GM19452 (cell line): ENCODE results near the gene OR2A25.
"Not testable (repeated sequence)": the region's sequence is repeated elsewhere in the genome, so short reads cannot be mapped to it uniquely, and the experiment has no call there.

Source experiments
- ATAC-seq: cut with Tn5 transposase; IDR thresholded peaks from one replicate; pipeline ENCODE4 v1.9.1; 2021; ENCODE audit not compliant: unreplicated experiment

Gene OR2A25, protein sequence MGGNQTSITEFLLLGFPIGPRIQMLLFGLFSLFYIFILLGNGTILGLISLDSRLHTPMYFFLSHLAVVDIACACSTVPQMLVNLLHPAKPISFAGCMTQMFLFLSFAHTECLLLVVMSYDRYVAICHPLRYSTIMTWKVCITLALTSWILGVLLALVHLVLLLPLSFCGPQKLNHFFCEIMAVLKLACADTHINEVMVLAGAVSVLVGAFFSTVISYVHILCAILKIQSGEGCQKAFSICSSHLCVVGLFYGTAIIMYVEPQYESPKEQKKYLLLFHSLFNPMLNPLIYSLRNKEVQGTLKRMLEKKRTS

DNA sequence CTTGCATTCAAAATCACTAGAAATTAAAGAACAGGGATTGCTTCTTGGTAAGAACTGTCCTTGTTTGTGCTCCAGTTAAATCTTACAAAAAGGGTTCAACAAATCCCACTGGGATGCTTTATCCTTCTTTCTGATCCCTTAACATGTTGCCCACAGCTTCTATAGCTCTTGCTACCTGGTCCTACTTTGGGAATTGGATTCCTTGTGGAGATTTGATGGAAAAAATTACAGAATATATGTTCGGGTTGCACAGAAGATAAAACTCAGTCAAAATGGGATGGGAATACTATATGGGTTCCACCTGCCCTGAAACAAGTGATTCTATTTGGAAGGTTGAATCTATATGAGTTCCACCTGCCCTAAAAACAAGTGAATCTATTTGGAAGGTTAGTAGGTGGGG is at the start of gene OR2A25:
OR2A25 (plus strand) TSS at position 301 of the 400 bp plus-strand sequence. CDS start 4,409 bp downstream, outside the sequence.
- ATAC-seq: no peak

DNA sequence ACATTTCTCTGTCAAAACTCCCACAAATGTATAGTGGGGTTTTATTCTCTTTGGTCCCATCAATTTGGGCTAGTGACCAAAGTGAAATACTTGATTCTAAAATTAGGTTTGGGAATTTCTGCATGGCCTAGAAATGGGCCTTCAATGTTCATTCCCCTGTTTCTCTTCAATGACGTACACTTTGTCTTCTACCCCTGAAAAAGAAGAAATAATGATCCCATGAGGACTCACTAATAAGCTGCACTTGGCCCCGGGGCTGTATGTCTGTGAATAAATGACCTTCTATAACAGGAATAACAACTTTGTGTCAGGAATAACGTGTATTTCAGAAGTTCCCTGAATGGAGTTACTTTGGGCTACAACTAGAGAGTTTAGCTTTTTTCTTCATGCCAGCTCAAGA is 49.3 kb upstream of the OR2A25 start:
- no peak for ATAC-seq

DNA sequence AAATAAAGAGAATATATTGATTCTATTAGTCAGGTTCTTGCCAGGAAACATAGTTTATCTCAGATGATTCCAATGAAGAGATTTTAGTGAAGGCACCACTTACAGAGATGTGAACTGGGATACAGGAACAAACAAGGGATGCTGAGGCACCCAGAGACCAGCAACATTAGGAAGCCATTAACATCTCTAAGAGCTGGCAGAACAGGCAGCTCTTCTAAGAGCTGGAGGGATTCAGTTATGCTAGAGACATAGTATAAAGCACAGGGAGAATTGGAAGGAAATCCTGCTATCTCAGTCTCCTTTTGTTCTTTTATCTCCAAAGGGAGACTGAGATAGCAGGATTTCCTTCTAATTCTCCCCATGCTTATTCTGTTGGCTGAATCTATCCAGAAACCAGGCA is 47.4 kb upstream of the OR2A25 start:
- ATAC-seq: no peak

DNA sequence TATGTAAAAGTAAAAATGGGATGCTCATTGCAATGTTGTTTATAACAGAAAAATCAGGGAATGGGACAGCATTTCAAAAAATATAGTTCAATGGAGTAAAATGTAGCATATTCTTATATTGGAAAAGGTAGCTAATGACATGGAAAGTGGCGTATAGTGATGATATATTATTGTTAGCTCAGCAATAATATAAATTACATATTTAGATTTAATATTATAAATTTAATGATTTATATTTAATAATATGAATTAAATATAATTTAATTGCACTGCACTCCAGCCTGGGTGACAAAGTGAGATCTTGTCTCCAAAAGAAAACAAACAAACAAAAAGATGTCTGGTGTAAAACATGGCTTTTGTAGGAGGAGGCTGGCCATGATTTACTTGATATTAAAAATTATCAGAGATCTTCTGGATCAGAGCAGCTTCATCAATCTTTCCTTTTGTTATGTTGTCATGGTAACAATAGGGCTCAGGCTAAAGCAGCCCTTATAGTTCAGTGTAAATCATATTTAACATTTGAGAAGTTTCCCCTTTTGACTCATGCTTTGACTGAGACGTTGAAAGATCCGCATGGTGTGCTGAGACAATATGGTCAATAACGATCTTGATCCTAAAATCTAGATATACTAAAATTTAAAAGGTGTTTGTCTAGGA is 46.3 kb upstream of the OR2A25 start:
- no peak for ATAC-seq

DNA sequence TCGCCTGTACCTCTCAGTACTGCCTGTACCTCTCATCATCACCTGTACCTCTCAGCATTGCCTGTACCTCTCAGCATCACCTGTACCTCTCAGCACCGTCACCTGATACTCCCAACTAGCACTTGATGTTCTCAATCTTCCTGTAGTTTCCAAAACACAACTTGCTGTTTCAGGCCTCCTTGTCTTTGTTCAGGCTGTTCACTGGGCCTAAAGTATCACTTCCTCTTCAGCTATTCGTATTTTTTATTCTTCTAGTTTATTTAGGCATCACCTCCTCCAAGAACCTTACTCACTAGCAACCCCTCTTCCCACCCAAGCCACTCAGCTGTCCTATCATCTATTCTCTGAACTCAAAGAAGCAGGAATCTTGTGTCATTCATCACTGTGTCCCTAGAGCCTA is 45.4 kb upstream of the OR2A25 start:
- ATAC-seq: no peak

DNA sequence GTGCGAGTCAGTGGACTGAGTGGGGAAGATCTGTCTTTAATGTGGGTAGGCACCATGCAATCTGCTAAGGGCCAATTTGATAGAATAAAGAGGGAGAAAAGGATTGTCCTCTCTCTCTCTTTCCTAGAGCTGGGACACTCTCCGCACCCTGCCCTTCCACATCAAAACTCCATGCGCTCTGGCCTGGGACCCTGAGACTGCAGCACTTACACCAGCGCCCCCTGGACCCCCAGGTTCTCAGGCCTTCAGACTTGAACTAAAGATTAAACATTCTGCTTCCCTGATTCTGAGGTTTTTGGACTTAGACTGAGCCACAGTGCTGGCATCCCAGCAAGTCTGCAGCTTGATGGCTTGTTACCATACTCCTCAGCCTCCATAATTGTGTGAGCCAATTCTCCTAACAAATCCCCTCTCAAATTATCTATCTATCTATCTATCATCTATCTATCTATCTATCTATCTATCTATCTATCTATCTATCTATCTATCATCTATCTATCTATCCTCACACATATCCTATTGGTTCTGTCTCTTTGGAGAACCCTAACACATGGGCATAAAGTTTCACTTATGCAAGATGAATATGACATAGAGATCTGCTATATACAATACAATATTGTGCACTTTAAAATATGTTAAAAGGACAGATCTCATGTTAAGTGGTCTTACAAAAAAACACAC is 43.3 kb upstream of the OR2A25 start:
- ATAC-seq: no peak

DNA sequence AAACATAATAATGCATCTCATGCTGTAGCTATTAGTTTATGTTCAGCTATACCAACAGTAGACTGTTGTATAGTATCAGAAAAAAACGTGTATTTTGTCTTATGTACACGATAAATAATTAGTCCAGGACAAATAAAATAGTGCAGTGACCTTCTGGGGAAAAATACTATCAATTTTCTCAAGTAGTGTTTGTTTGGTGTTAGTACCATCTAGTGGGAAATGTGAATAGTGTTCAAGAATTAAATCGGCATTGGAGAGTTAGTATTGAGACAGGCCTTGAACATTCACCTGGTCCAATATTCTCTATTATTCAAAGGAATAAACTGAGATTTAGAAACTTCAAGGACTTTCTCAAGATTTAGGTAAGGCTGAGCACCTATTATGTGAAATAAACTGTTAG is 42.5 kb upstream of the OR2A25 start:
- no peak for ATAC-seq

DNA sequence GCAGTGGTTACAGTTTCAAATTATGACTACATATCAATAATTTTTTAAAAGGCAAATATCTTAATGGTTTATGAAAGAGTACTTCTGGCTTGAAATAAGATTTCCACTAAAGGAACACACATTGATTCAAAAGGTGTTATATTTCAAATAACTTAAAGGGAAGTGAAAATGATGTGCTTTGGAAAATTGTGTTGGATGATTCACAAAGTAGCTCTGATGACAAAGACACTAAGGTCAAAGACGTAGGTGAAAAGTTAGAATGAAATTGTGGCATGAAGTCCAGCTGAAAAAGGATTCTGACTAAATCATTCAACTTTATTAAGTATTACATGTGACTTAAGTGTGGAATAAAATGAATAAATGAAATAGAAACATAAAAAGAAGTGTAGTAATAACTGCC is 41.6 kb upstream of the OR2A25 start:
- ATAC-seq: no peak

DNA sequence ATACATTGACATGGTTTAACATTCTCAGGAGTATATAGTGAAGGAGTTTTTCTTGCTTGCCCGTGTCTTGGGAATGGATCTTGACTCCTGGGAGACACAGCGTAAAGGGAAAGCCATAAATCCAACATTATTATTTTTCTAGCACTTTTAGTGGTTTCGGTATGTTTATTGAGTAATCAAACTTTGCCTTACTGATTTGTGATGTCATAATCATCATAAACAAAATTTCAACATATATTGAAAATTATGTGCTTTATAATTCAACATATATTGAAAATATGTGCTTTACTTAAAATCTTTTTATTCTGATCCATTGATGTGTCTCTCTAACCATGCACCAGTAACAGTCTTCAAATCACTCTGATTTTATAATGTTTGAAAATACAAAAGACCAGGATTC is 41.1 kb upstream of the OR2A25 start:
- ATAC-seq: no peak

DNA sequence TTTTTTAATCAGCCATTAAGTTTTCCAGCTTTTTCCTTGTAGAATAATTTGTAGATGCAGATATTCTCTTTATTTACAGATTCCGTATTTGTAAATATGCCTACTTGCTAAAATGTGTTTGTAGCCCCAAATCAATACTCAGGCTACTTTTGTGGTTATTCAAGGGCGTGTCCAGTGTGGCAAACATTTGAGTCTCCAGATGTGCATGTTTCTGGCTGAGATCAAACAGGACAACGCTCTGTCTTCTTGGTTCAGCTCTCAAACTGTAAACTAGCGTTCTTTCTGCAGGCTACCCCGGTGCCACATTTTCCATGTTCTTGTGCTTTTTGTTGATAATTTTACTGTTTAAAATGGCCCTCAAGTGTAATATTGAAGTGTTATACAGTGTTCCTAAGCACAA is 37.1 kb upstream of the OR2A25 start:
- ATAC-seq: no peak

DNA sequence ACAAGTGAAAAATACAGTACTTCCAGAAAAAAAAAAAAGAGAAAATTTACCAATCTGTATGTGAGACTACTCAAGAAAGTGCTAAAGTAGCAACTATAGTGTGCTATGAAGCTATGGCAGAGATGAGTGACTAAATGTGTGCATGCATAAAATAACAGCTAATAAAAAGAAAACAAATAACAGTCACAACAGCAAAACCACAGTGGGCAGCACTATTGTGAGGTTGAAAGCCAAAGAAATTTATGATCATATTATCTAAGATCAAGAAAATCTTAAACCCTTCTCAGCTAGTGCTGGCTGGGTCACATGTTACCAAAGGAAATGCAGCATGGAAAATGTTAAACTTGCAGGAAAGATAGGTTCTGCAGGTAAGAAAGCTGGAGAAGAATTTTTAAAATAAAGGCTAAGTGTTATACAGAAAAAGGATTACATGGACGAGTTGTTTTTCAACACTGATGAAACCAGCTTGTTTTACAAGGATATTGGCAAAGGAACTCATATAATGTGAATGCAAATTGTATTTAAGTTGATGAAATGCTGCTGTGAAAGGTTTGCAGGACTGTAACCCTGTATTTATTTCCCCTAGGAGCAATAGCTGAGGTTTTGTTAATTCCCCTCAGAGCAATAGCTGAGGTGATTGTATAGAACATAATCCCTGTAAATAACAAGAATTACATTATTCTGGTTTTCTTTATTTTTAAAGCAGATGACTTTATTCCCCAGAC is 36.5 kb upstream of the OR2A25 start:
- ATAC-seq: no peak

DNA sequence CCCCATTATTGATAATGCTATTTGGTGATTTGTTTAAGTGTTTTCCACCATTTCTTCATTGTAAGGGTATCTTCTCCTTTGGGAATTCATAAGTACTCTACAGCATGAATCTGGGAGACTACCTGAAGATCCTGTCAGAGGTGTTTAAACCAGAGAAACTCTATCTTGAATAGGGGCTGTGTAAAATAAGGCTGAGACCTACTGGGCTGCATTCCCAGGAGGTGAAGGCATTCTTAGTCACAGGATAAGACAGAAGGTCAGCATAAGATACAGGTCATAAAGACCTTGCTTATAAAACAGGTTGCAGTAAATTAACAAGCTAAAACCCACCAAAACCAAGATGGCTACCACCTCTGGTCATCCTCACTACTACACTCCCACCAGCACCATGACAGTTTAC is 34.2 kb upstream of the OR2A25 start:
- no peak for ATAC-seq

DNA sequence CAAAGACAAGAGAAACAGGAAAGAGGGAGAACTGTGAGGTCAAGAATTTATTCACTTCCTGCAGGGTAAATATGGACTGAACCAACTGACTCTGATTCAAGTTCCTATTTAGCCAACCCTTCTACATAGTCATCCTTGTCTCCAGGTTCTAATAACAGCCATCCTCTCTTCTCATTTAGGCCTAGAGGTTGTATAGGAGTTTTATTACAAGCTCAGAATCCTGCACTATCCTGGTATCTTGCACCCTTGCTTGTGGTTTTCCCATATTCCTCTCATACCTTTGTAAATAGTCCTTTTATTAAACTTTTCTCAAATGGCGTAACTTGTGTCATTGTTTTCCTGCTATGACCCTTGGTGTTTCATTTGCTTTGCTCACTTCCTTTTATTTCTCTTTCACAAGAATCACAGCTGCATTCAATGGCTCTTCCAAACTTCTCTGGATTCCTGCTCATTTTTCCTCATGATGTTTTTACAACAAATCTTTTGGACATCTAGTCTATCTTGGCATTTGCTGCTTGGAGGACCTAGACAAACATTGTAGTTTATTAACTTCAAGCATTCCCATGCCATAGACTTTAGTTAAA is 33.2 kb upstream of the OR2A25 start:
- ATAC-seq: no peak

DNA sequence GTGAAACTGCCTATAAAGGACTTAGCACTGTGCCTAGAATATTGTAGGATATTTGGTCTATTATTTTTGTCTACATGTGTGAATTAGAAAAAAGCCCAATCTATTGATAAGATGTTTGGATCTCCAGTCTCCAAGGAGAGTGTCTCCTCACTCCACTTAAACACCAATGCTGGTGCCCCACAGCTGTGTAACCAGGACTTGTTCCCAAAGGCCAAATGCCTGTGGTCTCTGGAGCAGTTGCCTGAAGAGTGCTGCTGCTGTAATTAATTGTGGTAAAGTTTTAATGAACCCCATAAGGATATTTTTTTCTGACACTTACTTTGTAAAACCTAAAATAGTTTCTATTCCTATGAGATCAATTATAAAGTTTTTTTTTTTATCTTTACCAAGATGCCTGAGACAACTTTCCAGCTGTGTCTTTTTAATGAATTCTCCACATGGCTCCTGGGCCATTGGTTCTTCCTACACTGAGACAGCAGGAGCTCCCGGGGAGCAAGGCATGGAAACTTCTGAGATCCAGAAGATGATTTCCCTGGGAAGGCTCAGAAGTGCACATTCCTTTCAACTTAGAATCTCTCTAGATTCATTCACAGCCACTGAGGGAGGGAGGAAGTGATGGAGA is 32.1 kb upstream of the OR2A25 start:
- no peak for ATAC-seq

DNA sequence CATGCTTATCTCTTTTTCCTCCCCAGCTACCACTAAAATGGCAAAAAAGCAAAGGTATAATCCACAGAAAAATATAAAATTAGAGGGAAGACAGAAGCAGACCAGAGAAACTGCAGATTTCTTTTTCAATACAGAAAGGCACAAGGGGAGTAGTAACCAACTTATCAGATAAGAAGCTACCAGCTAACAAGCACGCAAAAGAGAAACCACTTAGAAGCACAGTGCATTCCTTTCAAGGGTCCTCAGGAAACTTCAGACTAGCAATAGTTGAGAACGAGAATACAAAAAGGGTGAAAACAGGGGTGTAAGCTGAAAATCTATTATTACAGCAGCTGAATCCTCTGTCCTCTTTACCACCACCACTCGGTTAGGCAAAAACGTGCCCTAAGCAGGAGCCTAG is 30.7 kb upstream of the OR2A25 start:
- no peak for ATAC-seq

DNA sequence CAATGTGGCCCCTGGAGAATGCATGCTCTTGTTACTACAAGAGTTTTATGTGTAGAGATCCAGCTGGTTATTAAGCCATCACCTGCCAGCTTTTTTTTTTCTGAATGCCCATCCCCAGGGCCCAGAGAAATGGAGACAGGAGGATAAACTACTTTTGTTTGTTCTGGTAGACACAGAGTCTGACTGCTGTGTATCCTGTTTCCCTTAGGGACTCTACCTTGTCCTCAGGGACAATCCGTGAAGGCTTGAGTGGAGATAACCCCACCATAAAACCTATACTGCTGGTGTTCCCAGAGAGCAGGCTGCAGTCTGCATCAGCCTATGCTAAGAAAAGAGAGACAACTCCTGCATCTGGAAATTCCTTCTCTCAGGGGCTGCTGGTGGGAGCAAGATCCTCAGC is 21.0 kb upstream of the OR2A25 start, which contains the start of gene OR2A5:
OR2A5 (plus strand) TSS at position 301 of the 400 bp plus-strand sequence. CDS start 1,454 bp downstream, outside the sequence.
- no peak for ATAC-seq

DNA sequence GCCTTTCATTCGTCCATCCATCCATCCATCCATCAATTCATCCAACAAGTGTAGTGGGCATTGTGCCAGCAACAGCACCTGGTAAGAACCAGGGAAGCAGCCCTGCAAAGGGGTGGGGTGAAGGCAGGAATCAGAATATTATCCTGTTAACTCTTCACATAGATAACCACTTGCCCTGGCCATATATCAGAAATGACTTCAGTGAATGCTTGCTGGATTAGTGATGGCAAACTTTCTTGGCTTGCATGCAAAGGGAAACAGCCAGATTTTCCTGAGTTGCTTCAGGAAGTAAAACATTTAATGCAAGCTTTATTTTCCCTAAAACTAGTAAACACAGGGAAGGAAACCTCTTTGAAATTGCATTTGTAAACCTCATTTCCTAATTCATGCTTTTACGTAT is 20.1 kb upstream of the OR2A25 start:
- no peak for ATAC-seq

DNA sequence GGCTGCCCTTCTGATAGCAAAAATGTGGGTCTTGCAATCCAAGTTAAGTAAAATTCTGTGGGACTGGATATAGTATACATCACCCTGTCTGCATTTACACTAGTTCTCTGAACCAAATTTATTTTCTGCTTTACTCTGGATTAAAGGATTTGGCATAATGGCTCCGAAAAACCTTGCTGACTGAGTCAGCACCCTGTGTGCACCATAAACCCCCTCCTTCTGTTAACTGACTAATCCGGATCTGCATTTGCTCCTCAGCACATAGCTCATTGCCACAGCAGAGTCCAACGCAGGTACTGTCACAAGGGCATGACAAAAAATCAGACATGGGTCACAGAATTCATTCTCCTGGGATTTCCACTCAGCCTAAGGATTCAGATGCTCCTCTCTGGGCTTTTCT is 19.5 kb upstream of the OR2A25 start:
- no peak for ATAC-seq

DNA sequence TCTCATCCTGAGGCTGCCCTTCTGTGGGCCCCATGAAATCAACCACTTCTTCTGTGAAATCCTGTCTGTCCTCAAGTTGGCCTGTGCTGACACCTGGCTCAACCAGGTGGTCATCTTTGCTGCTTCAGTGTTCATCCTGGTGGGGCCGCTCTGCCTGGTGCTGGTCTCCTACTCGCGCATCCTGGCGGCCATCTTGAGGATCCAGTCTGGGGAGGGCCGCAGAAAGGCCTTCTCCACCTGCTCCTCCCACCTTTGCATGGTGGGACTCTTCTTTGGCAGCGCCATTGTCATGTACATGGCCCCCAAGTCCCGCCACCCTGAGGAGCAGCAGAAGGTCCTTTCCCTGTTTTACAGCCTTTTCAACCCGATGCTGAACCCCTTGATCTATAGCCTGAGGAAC is 18.7 kb upstream of the OR2A25 start:
- not testable (repeated sequence) for ATAC-seq

DNA sequence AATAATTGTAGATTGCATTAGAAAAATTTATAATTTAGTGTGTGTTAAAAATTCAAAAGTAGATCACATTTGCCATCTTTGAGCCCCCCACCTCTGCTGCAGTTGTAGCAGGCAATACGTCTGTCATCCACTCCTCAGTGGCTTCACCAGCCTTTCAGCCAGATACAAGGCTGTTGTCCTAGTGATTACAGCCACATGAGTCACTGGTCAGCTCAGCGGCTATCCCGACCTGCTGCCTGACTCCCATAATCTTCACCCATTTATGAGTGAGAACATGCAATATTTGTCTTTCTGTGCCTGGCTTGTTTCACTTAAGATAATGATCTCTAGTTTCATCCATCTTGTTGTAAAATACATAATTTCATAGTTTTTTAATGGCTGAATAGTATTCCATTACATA is 11.7 kb upstream of the OR2A25 start:
- no peak for ATAC-seq

DNA sequence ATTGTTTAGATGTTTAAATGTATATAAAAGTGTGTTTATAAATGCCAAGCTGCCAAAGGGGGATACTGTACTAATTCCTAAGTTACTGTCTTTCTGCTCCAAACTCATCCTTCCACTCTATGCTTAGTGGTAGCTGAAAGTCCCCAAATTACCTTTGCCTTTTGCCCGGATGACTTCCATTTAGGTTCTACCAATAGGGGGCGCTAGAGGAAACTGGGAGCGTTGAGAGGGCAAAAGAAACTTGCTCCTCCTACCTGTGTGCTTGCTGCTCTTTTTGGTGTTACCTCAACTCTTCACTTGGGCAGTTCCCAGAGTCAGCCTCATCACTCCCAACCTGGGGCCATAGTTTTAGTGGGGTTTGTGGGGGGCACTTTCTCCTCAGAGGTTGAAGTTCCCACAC is 5.9 kb upstream of the OR2A25 start:
- ATAC-seq: no peak
